WTC11 (cell line): ENCODE data around the gene ABLIM3. TPM values are rescaled to one million over a fixed set of nuclear protein-coding genes. Genes with fewer than 3 reads are reported as not detected.

Experiments
- ATAC-seq: fragments of 200-7000 bp; cut with Tn5 transposase; 2 replicates; pipeline ENCODE4 v1.10.0; 2021; ENCODE audit warnings: mild to moderate bottlenecking, moderate library complexity
- CTCF ChIA-PET: fragments of 300-600 bp; sonication (Branson Sonifier 250); formaldehyde crosslinking; loops from one replicate; lab custom pipeline; 2021; ENCODE audit warnings: antibody characterized with exemption; lab: Charles Lee
- POLR2A ChIA-PET: fragments of 350-600 bp; sonication (Branson Sonifier 250); formaldehyde crosslinking; loops from one replicate; lab custom pipeline; 2021; ENCODE audit warnings: antibody characterized with exemption; lab: Charles Lee
- DNase-seq: peaks from one replicate; pipeline ENCODE4 v3.0.0; 2021; ENCODE audit warnings: low spot score
- H3K27ac Mint-ChIP-seq: 2 replicates; pipeline ENCODE4 v1.8.0; 2021; ENCODE audit warnings: mixed read lengths
- H3K27me3 Mint-ChIP-seq: 2 replicates; pipeline ENCODE4 v1.8.0; 2021; ENCODE audit warnings: low read depth, mild to moderate bottlenecking, moderate library complexity, mixed read lengths
- H3K36me3 Mint-ChIP-seq: 2 replicates; pipeline ENCODE4 v1.8.0; 2021; ENCODE audit warnings: mixed read lengths
- H3K4me1 Mint-ChIP-seq: 2 replicates; pipeline ENCODE4 v1.8.0; 2022; ENCODE audit warnings: mixed read lengths
- H3K4me3 Mint-ChIP-seq: 2 replicates; pipeline ENCODE4 v1.8.0; 2021; ENCODE audit warnings: mild to moderate bottlenecking, moderate library complexity, mixed read lengths
- H3K9me3 Mint-ChIP-seq: 2 replicates; pipeline ENCODE4 v1.8.0; 2021; ENCODE audit warnings: mixed read lengths
- CBFB ChIP-seq: sonication (generic); formaldehyde crosslinking; IDR thresholded peaks from 2 replicates; pipeline ENCODE4 v1.8.1; 2022; ENCODE audit warnings: mild to moderate bottlenecking, low read depth, missing genetic modification reagents
- CREB1 ChIP-seq: sonication (generic); formaldehyde crosslinking; IDR thresholded peaks from 2 replicates; pipeline ENCODE4 v1.8.0; 2023; ENCODE audit warnings: mild to moderate bottlenecking, missing genetic modification reagents
- FOXK1 ChIP-seq: sonication (generic); formaldehyde crosslinking; IDR thresholded peaks from 2 replicates; pipeline ENCODE4 v1.8.0; 2022; ENCODE audit warnings: mild to moderate bottlenecking, moderate library complexity, missing genetic modification reagents
- NR2C2 ChIP-seq: sonication (generic); formaldehyde crosslinking; IDR thresholded peaks from 2 replicates; pipeline ENCODE4 v1.8.0; 2022; ENCODE audit warnings: mild to moderate bottlenecking, missing genetic modification reagents
- RORB ChIP-seq: fragments of 250-450 bp; sonication (Bioruptor Pico); IDR thresholded peaks from 2 replicates; pipeline ENCODE4 v1.9.0; 2021; ENCODE audit warnings: mild to moderate bottlenecking
- SOX15 ChIP-seq: fragments of 250-450 bp; sonication (Bioruptor Pico); IDR thresholded peaks from 2 replicates; pipeline ENCODE4 v1.9.0; 2021; ENCODE audit warnings: mild to moderate bottlenecking
- SP1 ChIP-seq: sonication (generic); formaldehyde crosslinking; conservative IDR thresholded peaks from 2 replicates; pipeline ENCODE4 v1.8.1; 2022; ENCODE audit warnings: missing genetic modification reagents
- TCF7 ChIP-seq: sonication (generic); formaldehyde crosslinking; IDR thresholded peaks from 2 replicates; pipeline ENCODE4 v1.8.0; 2022; ENCODE audit warnings: mild to moderate bottlenecking, low read depth, missing genetic modification reagents, moderate library complexity
- ZNF232 ChIP-seq: sonication (generic); formaldehyde crosslinking; IDR thresholded peaks from 2 replicates; pipeline ENCODE4 v1.8.0; 2022; ENCODE audit warnings: mild to moderate bottlenecking, missing genetic modification reagents
- ZNF317 ChIP-seq: sonication (generic); formaldehyde crosslinking; IDR thresholded peaks from 2 replicates; pipeline ENCODE4 v1.8.1; 2023; ENCODE audit warnings: low read depth, mild to moderate bottlenecking, moderate library complexity, missing genetic modification reagents, borderline replicate concordance
- total RNA-seq: library from RNA; stranded (reverse); gene quantifications from 3 replicates; pipeline ENCODE4 v1.2.3, GENCODE V29; 2021
- TF ChIP-seq, protein P1 (sequence below): sonication (generic); formaldehyde crosslinking; conservative IDR thresholded peaks from 2 replicates; pipeline ENCODE4 v1.8.1; 2022; ENCODE audit warnings: mild to moderate bottlenecking, missing genetic modification reagents
- TF ChIP-seq, protein P2 (sequence below): sonication (generic); formaldehyde crosslinking; IDR thresholded peaks from 2 replicates; pipeline ENCODE4 v1.8.1; 2022; ENCODE audit warnings: mild to moderate bottlenecking, missing genetic modification reagents, moderate library complexity, borderline replicate concordance
- TF ChIP-seq, protein P3 (sequence below): sonication (generic); formaldehyde crosslinking; conservative IDR thresholded peaks from 2 replicates; pipeline ENCODE4 v1.8.1; 2023; ENCODE audit warnings: mild to moderate bottlenecking, low read depth, missing genetic modification reagents, moderate library complexity
- TF ChIP-seq, protein P4 (sequence below): fragments of 250-450 bp; sonication (Bioruptor Pico); conservative IDR thresholded peaks from 2 replicates; pipeline ENCODE4 v1.9.0; 2021; ENCODE audit warnings: mild to moderate bottlenecking

ABLIM3 gene
- total RNA-seq, 1 experiment from 2014 or later, result 0.33 TPM

DNA sequence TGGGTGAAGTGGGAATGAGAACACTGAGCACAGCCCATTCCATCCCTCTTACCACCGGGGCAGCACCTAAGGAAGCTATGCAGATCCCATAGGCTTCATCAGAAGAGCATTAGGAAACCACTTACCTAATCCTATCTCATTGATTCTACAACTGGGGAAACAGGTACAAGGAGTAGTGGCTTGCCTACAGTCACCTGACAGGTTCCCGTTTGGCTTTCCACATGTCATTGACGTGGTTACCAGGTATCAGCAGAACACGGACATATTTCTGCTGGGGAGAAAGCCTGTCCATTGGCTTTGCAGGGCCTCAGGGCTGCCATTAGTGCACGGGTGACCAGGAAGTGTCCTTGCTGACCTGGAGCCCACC lies 141.7 kb downstream of the ABLIM3 start:
- no peaks in the 10 kb centered on the region for H3K36me3 Mint-ChIP-seq
- CTCF ChIA-PET, result no interaction called here
- no peaks in the 10 kb centered on the region for H3K9me3 Mint-ChIP-seq
- POLR2A ChIA-PET, result no interaction called here
- peaks cover 4% of the 10 kb centered on the region for H3K4me1 Mint-ChIP-seq
- DNase-seq (no peak), ATAC-seq (no peak)
- no peak overlapping the region for H3K27ac Mint-ChIP-seq
- H3K4me3 Mint-ChIP-seq, result no peak overlapping the region
- no peak for TF ChIP-seq ZNF232 (CRISPR knock-in tag)
- TF ChIP-seq, protein P1, sequence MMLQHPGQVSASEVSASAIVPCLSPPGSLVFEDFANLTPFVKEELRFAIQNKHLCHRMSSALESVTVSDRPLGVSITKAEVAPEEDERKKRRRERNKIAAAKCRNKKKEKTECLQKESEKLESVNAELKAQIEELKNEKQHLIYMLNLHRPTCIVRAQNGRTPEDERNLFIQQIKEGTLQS (CRISPR knock-in tag), result no peak
- TF ChIP-seq, protein P2, sequence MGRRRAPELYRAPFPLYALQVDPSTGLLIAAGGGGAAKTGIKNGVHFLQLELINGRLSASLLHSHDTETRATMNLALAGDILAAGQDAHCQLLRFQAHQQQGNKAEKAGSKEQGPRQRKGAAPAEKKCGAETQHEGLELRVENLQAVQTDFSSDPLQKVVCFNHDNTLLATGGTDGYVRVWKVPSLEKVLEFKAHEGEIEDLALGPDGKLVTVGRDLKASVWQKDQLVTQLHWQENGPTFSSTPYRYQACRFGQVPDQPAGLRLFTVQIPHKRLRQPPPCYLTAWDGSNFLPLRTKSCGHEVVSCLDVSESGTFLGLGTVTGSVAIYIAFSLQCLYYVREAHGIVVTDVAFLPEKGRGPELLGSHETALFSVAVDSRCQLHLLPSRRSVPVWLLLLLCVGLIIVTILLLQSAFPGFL (CRISPR knock-in tag), result no peak
- no peak for TF ChIP-seq CBFB (CRISPR knock-in tag)
- 0 out of 2 replicates have a peak, but pooled peaks cover 4% of the 10 kb centered on the region for H3K27me3 Mint-ChIP-seq

DNA sequence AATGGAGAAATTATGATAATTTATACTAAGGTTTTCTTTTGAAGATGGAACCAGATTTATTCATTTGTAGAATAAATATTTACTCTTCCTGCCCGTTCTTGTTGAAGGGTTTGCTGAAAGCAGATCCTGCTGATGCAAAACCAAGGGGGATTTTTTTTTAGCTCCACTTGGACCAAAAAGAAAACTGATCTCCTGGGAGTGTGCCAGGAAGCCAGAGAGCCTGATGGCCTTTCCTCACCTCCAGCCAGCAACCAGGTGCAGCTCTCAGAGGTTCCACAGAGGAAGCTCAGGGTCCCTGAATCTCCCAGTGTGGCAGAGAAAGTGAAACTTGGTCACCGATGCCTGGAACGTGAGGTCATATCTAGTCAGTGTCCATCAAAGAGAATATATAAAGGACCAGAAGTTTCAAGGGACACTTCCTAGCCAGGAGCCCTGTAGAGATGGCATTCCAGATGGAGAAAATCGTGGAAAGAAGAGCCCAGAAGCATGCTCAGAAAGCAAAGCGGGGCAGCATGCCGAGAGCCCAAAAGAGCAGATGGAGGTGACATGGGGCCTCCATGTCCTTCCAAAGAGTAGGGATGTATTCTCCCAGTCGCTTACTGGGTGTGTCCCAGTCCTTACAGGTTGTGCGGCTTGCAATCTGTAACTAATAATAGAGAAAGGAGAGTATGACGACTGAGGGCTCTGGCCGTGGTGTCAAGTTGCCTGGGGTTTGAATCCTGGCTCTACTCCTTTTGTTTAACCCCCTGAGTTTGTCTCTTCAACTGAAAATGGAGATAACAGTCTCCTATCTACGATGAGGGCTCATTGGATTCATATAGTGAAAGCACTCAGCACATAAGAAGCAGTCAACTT lies 142.6 kb downstream of the ABLIM3 start:
- ChIA-PET CTCF (interaction anchor here (1.4 kb wide), 1 partner anchor 33 kb away, joined by 4 read pairs; no protein-coding TSS in a partner anchor), POLR2A (no interaction called here)
- H3K27ac Mint-ChIP-seq, result no peak overlapping the region
- H3K4me3 Mint-ChIP-seq, result no peak overlapping the region
- no peak for TF ChIP-seq RORB (CRISPR knock-in tag)
- TF ChIP-seq ZNF317 (CRISPR knock-in tag), result no peak
- no peak for TF ChIP-seq NR2C2 (CRISPR knock-in tag)
- no peak for TF ChIP-seq SOX15 (CRISPR knock-in tag)
- no peak for TF ChIP-seq FOXK1 (CRISPR knock-in tag)
- DNase-seq (no peak), ATAC-seq (no peak)
- no peaks in the 10 kb centered on the region for H3K9me3 Mint-ChIP-seq
- peaks cover 5% of the 10 kb centered on the region for H3K4me1 Mint-ChIP-seq
- no peaks in the 10 kb centered on the region for H3K36me3 Mint-ChIP-seq
- H3K27me3 Mint-ChIP-seq, result no peaks in the 10 kb centered on the region

DNA sequence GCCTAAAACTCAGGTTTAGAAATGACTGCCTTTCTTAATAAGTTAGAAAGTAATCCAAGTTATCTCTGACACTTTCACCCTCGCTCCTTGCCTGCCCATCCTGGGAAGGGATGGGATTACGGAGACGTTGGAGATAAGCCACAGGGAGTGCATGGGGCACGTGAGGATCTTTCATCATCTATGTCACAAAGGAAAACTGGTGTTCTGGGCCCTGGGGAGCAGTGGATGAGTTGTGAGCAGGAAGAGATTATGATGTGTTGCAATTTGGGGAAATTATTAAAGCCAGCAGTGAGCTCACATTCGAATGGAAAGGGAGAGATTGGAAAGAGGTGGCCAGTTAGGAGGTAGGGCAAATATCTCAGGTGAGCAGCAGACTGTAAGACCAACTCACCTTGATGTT lies 143.2 kb downstream of the ABLIM3 start:
- no peaks in the 10 kb centered on the region for H3K27me3 Mint-ChIP-seq
- ATAC-seq, result no peak
- H3K27ac Mint-ChIP-seq, result no peak overlapping the region
- TF ChIP-seq NR2C2 (CRISPR knock-in tag) (no peak), CREB1 (CRISPR knock-in tag) (no peak)
- TF ChIP-seq, all 79 proteins: peak for 0
- peaks cover 12% of the 10 kb centered on the region for H3K4me1 Mint-ChIP-seq
- POLR2A ChIA-PET, result no interaction called here
- CTCF ChIA-PET, result interaction anchor here (1.0 to 1.4 kb wide), 2 partner anchors 33 to 170 kb away, joined by 3 to 4 read pairs; no protein-coding TSS in a partner anchor
- no peaks in the 10 kb centered on the region for H3K9me3 Mint-ChIP-seq
- no peak for DNase-seq
- H3K4me3 Mint-ChIP-seq, result no peak overlapping the region
- H3K36me3 Mint-ChIP-seq, result no peaks in the 10 kb centered on the region

DNA sequence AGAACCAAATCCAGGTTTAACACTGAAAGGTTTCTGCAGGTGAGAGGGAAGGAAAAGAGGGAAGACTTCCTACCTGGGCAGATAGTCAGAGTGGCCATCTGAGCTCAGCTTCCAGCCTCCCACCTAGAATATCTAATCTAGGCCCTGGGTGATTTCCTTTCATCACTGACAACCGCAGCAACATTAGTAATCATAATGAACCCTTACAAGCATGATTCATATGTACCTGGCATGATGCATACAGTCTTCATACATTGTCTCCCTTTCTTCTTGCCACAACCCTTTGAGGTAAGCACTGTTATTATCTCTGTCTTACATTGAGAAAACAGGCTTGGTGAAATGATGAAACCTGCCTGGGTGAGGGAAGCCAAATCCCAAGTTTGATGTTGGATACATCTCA lies 143.9 kb downstream of the ABLIM3 start:
- H3K4me3 Mint-ChIP-seq, result no peak overlapping the region
- H3K9me3 Mint-ChIP-seq, result no peaks in the 10 kb centered on the region
- DNase-seq (no peak), ATAC-seq (no peak)
- no peak overlapping the region for H3K27ac Mint-ChIP-seq
- peaks cover 12% of the 10 kb centered on the region for H3K4me1 Mint-ChIP-seq
- TF ChIP-seq SP1 (CRISPR knock-in tag), result no peak
- TF ChIP-seq, protein P3, sequence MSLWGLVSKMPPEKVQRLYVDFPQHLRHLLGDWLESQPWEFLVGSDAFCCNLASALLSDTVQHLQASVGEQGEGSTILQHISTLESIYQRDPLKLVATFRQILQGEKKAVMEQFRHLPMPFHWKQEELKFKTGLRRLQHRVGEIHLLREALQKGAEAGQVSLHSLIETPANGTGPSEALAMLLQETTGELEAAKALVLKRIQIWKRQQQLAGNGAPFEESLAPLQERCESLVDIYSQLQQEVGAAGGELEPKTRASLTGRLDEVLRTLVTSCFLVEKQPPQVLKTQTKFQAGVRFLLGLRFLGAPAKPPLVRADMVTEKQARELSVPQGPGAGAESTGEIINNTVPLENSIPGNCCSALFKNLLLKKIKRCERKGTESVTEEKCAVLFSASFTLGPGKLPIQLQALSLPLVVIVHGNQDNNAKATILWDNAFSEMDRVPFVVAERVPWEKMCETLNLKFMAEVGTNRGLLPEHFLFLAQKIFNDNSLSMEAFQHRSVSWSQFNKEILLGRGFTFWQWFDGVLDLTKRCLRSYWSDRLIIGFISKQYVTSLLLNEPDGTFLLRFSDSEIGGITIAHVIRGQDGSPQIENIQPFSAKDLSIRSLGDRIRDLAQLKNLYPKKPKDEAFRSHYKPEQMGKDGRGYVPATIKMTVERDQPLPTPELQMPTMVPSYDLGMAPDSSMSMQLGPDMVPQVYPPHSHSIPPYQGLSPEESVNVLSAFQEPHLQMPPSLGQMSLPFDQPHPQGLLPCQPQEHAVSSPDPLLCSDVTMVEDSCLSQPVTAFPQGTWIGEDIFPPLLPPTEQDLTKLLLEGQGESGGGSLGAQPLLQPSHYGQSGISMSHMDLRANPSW (CRISPR knock-in tag), result no peak
- TF ChIP-seq TCF7 (CRISPR knock-in tag), result no peak
- TF ChIP-seq, protein P4, sequence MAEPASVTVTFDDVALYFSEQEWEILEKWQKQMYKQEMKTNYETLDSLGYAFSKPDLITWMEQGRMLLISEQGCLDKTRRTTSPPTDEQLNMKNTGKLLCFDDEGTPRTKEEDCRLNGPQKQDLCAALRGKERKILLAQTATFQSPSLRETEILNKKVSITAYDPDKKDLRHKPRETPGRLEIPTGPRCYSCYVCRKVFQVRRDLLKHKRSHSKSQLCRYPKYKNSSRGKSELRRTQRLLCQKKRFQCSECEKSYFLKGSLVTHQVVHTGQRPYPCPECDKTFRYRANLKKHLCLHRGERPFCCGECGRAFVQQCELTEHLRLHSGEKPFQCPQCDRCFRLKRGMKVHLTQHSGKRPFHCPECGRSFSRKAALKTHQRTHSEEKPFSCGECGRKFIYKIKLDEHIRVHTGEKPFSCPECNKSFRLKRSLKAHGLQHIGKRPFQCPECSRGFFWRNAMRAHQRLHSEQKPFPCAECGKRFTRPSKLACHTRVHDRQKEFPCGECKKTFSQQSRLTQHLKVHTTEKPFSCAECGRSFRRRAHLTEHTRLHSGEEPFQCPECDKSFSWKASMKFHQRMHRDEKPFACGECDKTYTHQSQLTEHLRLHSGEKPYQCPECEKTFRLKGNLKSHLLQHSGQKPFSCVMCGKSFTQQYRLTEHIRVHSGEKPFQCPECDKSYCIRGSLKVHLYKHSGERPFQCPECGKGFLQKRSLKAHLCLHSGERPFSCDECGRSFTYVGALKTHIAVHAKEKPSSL (CRISPR knock-in tag), result no peak
- TF ChIP-seq, all 79 proteins: peak for 0
- ChIA-PET POLR2A (no interaction called here), CTCF (interaction anchor here (1.0 to 1.4 kb wide), 2 partner anchors 32 to 170 kb away, joined by 3 to 4 read pairs; no protein-coding TSS in a partner anchor)
- Mint-ChIP-seq H3K27me3 (no peaks in the 10 kb centered on the region), H3K36me3 (no peaks in the 10 kb centered on the region)
